Testis (tissue), 3 donors: ENCODE measurements around the gene ATXN7L1. TPM values are rescaled to one million over a fixed set of nuclear protein-coding genes. Genes with fewer than 3 reads are reported as not detected.

ENCODE experiments used
- DNase-seq: peaks from one replicate; pipeline ENCODE4 v3.0.0-alpha.2; 2019
- H3K27ac ChIP-seq, 2 donors: fragments of 200-600 bp; sonication (generic); one replicate each; pipeline ENCODE4 v1.5.1; 2019
- H3K27me3 ChIP-seq: fragments of 200-600 bp; sonication (generic); one replicate; pipeline ENCODE4 v1.5.1; 2019
- H3K36me3 ChIP-seq: fragments of 200-600 bp; sonication (generic); one replicate; pipeline ENCODE4 v1.5.1; 2017; ENCODE audit warnings: low read depth; ENCODE audit errors: missing control alignments
- H3K4me1 ChIP-seq: fragments of 200-600 bp; sonication (generic); one replicate; pipeline ENCODE4 v1.5.1; 2019
- H3K4me3 ChIP-seq, 2 donors: fragments of 200-600 bp; sonication (generic); one replicate each; pipeline ENCODE4 v1.5.1; 2017 to 2019
- H3K9me3 ChIP-seq: fragments of 200-600 bp; sonication (generic); one replicate; pipeline ENCODE4 v1.5.1; 2017
- POLR2A ChIP-seq: fragments of 450-650 bp; IDR thresholded peaks from one replicate; pipeline ENCODE4 v1.6.1; 2017; ENCODE audit warnings: antibody characterized with exemption, mild to moderate bottlenecking, moderate library complexity
- WGBS, 2 donors: methylation state at CpG; one replicate each; pipeline ENCODE4 v1.1.5; 2018; 5-methylcytosine and 5-hydroxymethylcytosine counted together
- intact Hi-C: fragments of 100-400 bp; cut with DNase I; formaldehyde crosslinking; loops from one replicate; pipeline ENCODE4 v1.15.1; 2023; ENCODE audit warnings: low total_unique reads
- polyA plus RNA-seq: library from polyadenylated mRNA; stranded (reverse); fragments of 350-450 nt; fragmentation: Illumina TruSeq; extraction: RNeasy Lipid Tissue Mini Kit (QIAGEN cat#74804); gene quantifications from one replicate; pipeline ENCODE4 v1.2.3, GENCODE V29; 2014; ENCODE audit warnings: low read depth, low replicate concordance; ENCODE audit not compliant: insufficient read depth
- total RNA-seq, 2 donors: library from RNA; depleted of rRNA; stranded (reverse); fragments of >200 nt; gene quantifications; one replicate each; pipeline ENCODE4 v1.2.3, GENCODE V29; 2016
- TF ChIP-seq, protein P1 (sequence below), 3 experiments: fragments of 450-650 bp in 2 of 3; fragments of 200-600 bp in 1 of 3; sonication (generic) in 1 of 3; IDR thresholded peaks; one replicate each; pipeline ENCODE4 v1.5.1; 2016 to 2019; ENCODE audit warnings: antibody characterized with exemption in 3 of 3, mild to moderate bottlenecking in 2 of 3, moderate library complexity in 1 of 3

Gene ATXN7L1
- total and polyA plus RNA-seq, 3 donors from 2014 or later = 35.7 to 61.7 (median 35.9) TPM

DNA sequence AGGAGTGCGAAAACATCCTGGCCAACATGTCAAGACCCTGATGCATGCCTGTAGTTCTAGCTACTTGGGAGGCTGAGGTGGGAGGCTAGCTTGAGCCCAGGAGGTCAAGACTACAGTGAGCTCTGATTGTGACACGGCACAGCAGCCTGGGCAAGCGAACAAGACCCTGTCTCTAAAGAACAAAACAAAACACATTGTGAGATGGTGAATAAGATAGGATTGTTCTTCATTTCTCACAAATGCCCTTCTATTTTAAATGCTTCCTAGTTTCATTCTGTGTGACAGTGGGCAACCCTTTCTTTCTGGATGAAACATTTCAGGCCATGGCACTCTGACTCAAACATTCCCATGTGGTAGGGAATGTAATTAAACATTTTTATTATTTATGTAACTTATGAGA is 308.6 kb downstream of the ATXN7L1 start:
- intact Hi-C loops = no loop called here
- Histone ChIP-seq H3K27me3 (no peaks in the 10 kb centered on the region), H3K4me1 (no peaks in the 10 kb centered on the region), H3K36me3 (no peaks in the 10 kb centered on the region), H3K9me3 (no peaks in the 10 kb centered on the region), H3K27ac (no peak overlapping the region), H3K4me3 (no peak overlapping the region)
- DNase-seq = no peak
- WGBS, 2 donors = 85% methylated on average over 3 of the region's 3 CpGs
- TF ChIP-seq, protein P1, sequence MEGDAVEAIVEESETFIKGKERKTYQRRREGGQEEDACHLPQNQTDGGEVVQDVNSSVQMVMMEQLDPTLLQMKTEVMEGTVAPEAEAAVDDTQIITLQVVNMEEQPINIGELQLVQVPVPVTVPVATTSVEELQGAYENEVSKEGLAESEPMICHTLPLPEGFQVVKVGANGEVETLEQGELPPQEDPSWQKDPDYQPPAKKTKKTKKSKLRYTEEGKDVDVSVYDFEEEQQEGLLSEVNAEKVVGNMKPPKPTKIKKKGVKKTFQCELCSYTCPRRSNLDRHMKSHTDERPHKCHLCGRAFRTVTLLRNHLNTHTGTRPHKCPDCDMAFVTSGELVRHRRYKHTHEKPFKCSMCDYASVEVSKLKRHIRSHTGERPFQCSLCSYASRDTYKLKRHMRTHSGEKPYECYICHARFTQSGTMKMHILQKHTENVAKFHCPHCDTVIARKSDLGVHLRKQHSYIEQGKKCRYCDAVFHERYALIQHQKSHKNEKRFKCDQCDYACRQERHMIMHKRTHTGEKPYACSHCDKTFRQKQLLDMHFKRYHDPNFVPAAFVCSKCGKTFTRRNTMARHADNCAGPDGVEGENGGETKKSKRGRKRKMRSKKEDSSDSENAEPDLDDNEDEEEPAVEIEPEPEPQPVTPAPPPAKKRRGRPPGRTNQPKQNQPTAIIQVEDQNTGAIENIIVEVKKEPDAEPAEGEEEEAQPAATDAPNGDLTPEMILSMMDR (IDR thresholded peaks at IDR 0.05) = no peak
- no peak for TF ChIP-seq POLR2A

DNA sequence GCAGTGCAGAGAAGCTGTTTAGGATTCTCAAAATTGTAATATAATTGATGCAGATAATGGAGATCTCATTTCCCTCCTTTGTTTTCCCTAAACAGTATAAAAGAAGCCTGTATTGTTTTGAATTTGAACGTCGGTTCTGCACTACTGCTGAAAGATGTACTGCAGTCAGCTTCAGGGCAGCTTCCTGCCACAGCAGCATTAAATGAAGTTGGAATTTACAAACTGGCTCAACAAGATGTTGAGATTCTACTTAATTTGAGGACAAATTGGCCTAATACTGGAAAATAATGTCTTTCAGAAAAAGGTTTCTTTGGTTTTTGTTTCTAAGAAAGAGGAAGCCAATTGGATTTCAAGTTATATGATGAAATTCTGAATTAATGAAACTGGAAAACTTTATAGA is 309.4 kb downstream of the ATXN7L1 start:
- intact Hi-C loops = no loop called here
- Histone ChIP-seq H3K4me1 (no peaks in the 10 kb centered on the region), H3K36me3 (no peaks in the 10 kb centered on the region), H3K4me3 (no peak overlapping the region), H3K27me3 (no peaks in the 10 kb centered on the region), H3K9me3 (no peaks in the 10 kb centered on the region), H3K27ac (no peak overlapping the region)
- WGBS, 2 donors = 87 to 90% methylated on average over 2 of the region's 2 CpGs
- no peak for DNase-seq
- no peak for TF ChIP-seq POLR2A
- TF ChIP-seq, protein P1 (IDR thresholded peaks at IDR 0.05) = no peak

DNA sequence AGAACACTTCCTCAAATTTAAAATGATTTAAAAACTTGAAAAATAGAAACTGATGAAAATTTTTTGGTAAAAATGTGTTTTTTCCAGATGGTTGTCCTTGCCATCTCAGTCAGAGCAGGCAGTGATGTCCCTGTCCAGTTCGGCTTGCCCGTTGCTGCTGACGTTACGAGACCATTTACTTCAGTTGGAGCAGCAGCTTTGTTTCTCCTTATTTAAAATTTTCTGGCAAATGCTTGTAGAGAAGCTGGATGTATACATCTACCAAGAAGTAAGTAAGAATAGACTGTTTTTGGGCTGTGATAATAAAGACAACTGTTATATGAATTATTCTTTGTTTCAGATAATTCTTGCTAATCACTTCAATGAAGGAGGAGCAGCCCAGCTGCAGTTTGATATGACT is 311.2 kb downstream of the ATXN7L1 start:
- H3K4me3 ChIP-seq = no peak overlapping the region
- H3K27ac ChIP-seq = no peak overlapping the region
- no peaks in the 10 kb centered on the region for H3K4me1 ChIP-seq
- no peaks in the 10 kb centered on the region for H3K9me3 ChIP-seq
- intact Hi-C loops = no loop called here
- no peaks in the 10 kb centered on the region for H3K36me3 ChIP-seq
- H3K27me3 ChIP-seq = no peaks in the 10 kb centered on the region
- 76 to 88% methylated on average over 4 of the region's 4 CpGs for WGBS, 2 donors
- TF ChIP-seq POLR2A = no peak
- TF ChIP-seq, protein P1 (IDR thresholded peaks at IDR 0.05) = no peak
- DNase-seq = no peak

DNA sequence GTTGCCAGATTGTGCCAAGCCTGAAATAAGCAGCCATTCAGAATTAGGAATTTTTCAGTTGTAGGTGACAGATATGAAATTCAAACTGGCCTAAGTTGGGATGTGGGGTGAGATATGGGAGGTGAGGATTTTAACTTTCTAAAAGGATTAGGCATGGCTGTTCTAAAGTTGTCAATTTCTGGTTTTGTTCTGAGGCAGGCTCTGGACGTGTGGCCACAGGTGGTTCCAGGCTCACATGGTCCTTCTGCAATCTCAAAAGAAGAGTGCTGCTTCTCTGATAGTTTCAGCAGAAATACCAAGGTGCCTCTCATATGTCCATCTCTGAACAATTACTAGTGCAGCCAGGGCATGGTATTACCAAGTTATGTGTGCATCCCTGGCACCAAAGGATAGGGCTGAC is 316.5 kb downstream of the ATXN7L1 start:
- Histone ChIP-seq H3K9me3 (no peaks in the 10 kb centered on the region), H3K27me3 (no peaks in the 10 kb centered on the region), H3K4me3 (no peak overlapping the region), H3K27ac (no peak overlapping the region), H3K4me1 (no peaks in the 10 kb centered on the region), H3K36me3 (no peaks in the 10 kb centered on the region)
- intact Hi-C loops = no loop called here
- TF ChIP-seq, protein P1 (IDR thresholded peaks at IDR 0.05) = no peak
- TF ChIP-seq POLR2A = no peak
- WGBS, 2 donors = 69 to 73% methylated on average over 1 of the region's 1 CpG
- DNase-seq = no peak

Other genes with a start within 250 kb of the ATXN7L1 start
- gene CDHR3, start 86.7 kb upstream of the ATXN7L1 start, total RNA-seq = 1 to 10 TPM; 3.8 to 7.5 TPM
- gene CDHR3, start 86.7 kb upstream of the ATXN7L1 start, polyA plus RNA-seq = 8.5 TPM
- gene SYPL1, start 235.7 kb upstream of the ATXN7L1 start, total RNA-seq = 100 to 1,000 TPM in 1 of 2 donors, 10 to 100 TPM in 1; 100.0 to 116 TPM
- gene SYPL1, start 235.7 kb upstream of the ATXN7L1 start, polyA plus RNA-seq = 209 TPM